ENCODE measurements around the gene SEMA4F.

GRCh38 chr2:74689671-74690070 is 35.6 kb downstream of the SEMA4F start:
- TF ChIP-seq POLR2A (IDR thresholded peaks at IDR 0.05) = no peak
- no peak for TF ChIP-seq POLR2AphosphoS5 (IDR thresholded peaks at IDR 0.05)
- no peak for TF ChIP-seq CTCF (IDR thresholded peaks at IDR 0.05)

Data from gastroesophageal sphincter (tissue), 3 donors.